ENCODE measurements around the gene SH3BP1. TPM values are rescaled to one million over a fixed set of nuclear protein-coding genes. Genes with fewer than 3 reads are reported as not detected.

Gene SH3BP1
- total and polyA plus RNA-seq, 2 of the 13 experiments (the other 11 are each of a cell fraction or from before 2014, with no cell fraction given) = 8.4 to 18.5 TPM

- no peak for FAIRE-seq
- Histone ChIP-seq H3K4me3 (replicated peaks in 1 of 3; ENCODE audit: insufficient read depth in 1 of 3, low read depth in 2 of 3, low read length in 3 of 3) (no peak overlapping the region), H3K27ac (ENCODE audit: extremely low read length, insufficient read depth, low read length) (no peak overlapping the region), H2AFZ (ENCODE audit: low read length) (no peak overlapping the region), H3K36me3 (replicated peaks in 1 of 2; ENCODE audit: control insufficient read depth in 1 of 2, insufficient read depth in 2 of 2, low read length in 2 of 2) (peaks cover 7 to 8% of the 10 kb centered on the region in 2 experiments; a peak in 4 of 5 replicates), H3K79me2 (ENCODE audit: insufficient read depth, low read length) (no peaks in the 10 kb centered on the region), H3K4me2 (ENCODE audit: low read depth, low read length) (no peak overlapping the region), H3K27me3 (ENCODE audit: control insufficient read depth in 1 of 2, insufficient read depth in 2 of 2, low read length in 2 of 2) (no peaks in the 10 kb centered on the region), H3K4me1 (ENCODE audit: insufficient read depth, low read length) (no peaks in the 10 kb centered on the region), H3K9ac (ENCODE audit: insufficient read depth, low read depth, low read length) (no peak overlapping the region), H4K20me1 (ENCODE audit: insufficient read depth, low read length) (no peaks in the 10 kb centered on the region), H3K9me3 (ENCODE audit: low read length) (no peaks in the 10 kb centered on the region)
- ChIA-PET CTCF (ENCODE audit: low intra/inter-chr PET ratio, low total read pairs) (no interaction called here), POLR2A (interaction anchor here (1.3 to 2.2 kb wide), 2 partner anchors 12 to 39 kb away, joined by 3 to 9 read pairs; partner anchors contain the start of genes NOL12 and PDXP)
- intact Hi-C loops (cut with micrococcal nuclease; ENCODE audit: unreplicated experiment) = no loop called here
- no peak for ATAC-seq
- no peak for DNase-seq (ENCODE audit: low spot score)
- in situ Hi-C loops (cut with HindIII; ENCODE audit: extremely low pct_ligation_motif_present, low pct_unique_long_range_greater_than_20kb) = no loop called here
- BruUV-seq (replicated peaks) = no TSS peak
- 100% methylated on average over 3 of the region's 3 CpGs for whole genome bisulfite sequencing (ENCODE audit: low lambda C conversion rate)
- TF ChIP-seq ZNF839 (CRISPR knock-in tag; IDR thresholded peaks at IDR 0.05; ENCODE audit: borderline replicate concordance) (no peak), SALL1 (CRISPR knock-in tag; IDR thresholded peaks at IDR 0.05) (no peak), MAF1 (CRISPR knock-in tag; IDR thresholded peaks at IDR 0.05; ENCODE audit: borderline replicate concordance) (no peak), ZNF639 (CRISPR knock-in tag; conservative IDR thresholded peaks at IDR 0.05) (no peak), ZNF362 (CRISPR knock-in tag; IDR thresholded peaks at IDR 0.05; ENCODE audit: borderline replicate concordance) (no peak), RBM22 (optimal IDR thresholded peaks at IDR 0.05; ENCODE audit: low read length) (no peak), ZNF441 (CRISPR knock-in tag; IDR thresholded peaks at IDR 0.05; ENCODE audit: borderline replicate concordance) (no peak), ZFX (CRISPR knock-in tag; IDR thresholded peaks at IDR 0.05; ENCODE audit: low read depth) (no peak), IKZF4 (CRISPR knock-in tag; IDR thresholded peaks at IDR 0.05; ENCODE audit: borderline replicate concordance, low read depth, not compliant biosample characterization) (no peak), NFRKB (IDR thresholded peaks at IDR 0.05) (no peak), ZNF142 (CRISPR knock-in tag; IDR thresholded peaks at IDR 0.05) (no peak), NFIB (CRISPR knock-in tag; IDR thresholded peaks at IDR 0.05; ENCODE audit: borderline replicate concordance) (no peak)
These were observed 58.0 kb downstream of the SH3BP1 start for GRCh38 chr22:37697538-37697835.

All from HepG2 (cell line).